Measurements from ENCODE around the gene AGAP1.

AGAP1 gene

GRCh38 chr2:235665661-235666212, 171.9 kb downstream of the AGAP1 start:
- DNase-seq (ENCODE audit: low spot score): no peak

- DNase-seq (ENCODE audit: low spot score): peak; percentile 61
Measured at GRCh38 chr2:235666213-235666781, 172.5 kb downstream of the AGAP1 start.

- DNase-seq (ENCODE audit: low spot score): no peak
Measured at GRCh38 chr2:235668782-235669181, 174.9 kb downstream of the AGAP1 start.

- DNase-seq (ENCODE audit: low spot score): peak; percentile 44
Measured at GRCh38 chr2:235669269-235669831, 175.5 kb downstream of the AGAP1 start.

- DNase-seq (ENCODE audit: low spot score): peak; percentile 63
Measured at GRCh38 chr2:235669983-235670962, 176.4 kb downstream of the AGAP1 start.

- DNase-seq (ENCODE audit: low spot score): no peak
Measured at GRCh38 chr2:235670974-235671787, 177.3 kb downstream of the AGAP1 start.

GRCh38 chr2:235672720-235673119, 178.9 kb downstream of the AGAP1 start:
- no peak for DNase-seq (ENCODE audit: low spot score)

GRCh38 chr2:235674146-235674545, 180.3 kb downstream of the AGAP1 start:
- DNase-seq (ENCODE audit: low spot score): no peak

- DNase-seq (ENCODE audit: low spot score): no peak
Measured at GRCh38 chr2:235674812-235675211, 181.0 kb downstream of the AGAP1 start.

- DNase-seq (ENCODE audit: low spot score): peak; percentile 42
Measured at GRCh38 chr2:235675678-235676535, 182.1 kb downstream of the AGAP1 start.

GRCh38 chr2:235676536-235676799, 182.6 kb downstream of the AGAP1 start:
- DNase-seq (ENCODE audit: low spot score): no peak

GRCh38 chr2:235677276-235677788, 183.5 kb downstream of the AGAP1 start:
- DNase-seq (ENCODE audit: low spot score): no peak

- no peak for DNase-seq (ENCODE audit: low spot score)
Measured at GRCh38 chr2:235677937-235678336, 184.1 kb downstream of the AGAP1 start.

GRCh38 chr2:235678712-235679111, 184.9 kb downstream of the AGAP1 start:
- DNase-seq (ENCODE audit: low spot score): no peak

GRCh38 chr2:235679471-235679870, 185.6 kb downstream of the AGAP1 start:
- no peak for DNase-seq (ENCODE audit: low spot score)

- no peak for DNase-seq (ENCODE audit: low spot score)
Measured at GRCh38 chr2:235685024-235685721, 191.3 kb downstream of the AGAP1 start.

GRCh38 chr2:235688511-235689426, 194.9 kb downstream of the AGAP1 start:
- no peak for DNase-seq (ENCODE audit: low spot score)

GRCh38 chr2:235689427-235689853, 195.6 kb downstream of the AGAP1 start:
- DNase-seq (ENCODE audit: low spot score): no peak
